HG03354 (cell line): ENCODE measurements around the gene GATB.

Experiments used
- ATAC-seq: cut with Tn5 transposase; IDR thresholded peaks from one replicate; pipeline ENCODE4 v1.9.1; 2021; ENCODE audit warnings: mild to moderate bottlenecking; ENCODE audit not compliant: unreplicated experiment, poor library complexity, severe bottlenecking

GATB gene

GRCh38 chr4:151786158-151786495 lies 25.3 kb upstream of the GATB start:
- no peak for ATAC-seq

- no peak for ATAC-seq
Observed at GRCh38 chr4:151785484-151786157, 24.8 kb upstream of the GATB start.

- no peak for ATAC-seq
Observed at GRCh38 chr4:151784706-151785105, 23.9 kb upstream of the GATB start.

GRCh38 chr4:151783867-151784266 lies 23.1 kb upstream of the GATB start:
- ATAC-seq, result no peak

- no peak for ATAC-seq
Observed at GRCh38 chr4:151782296-151782695, 21.5 kb upstream of the GATB start.

- ATAC-seq, result no peak
Observed at GRCh38 chr4:151781026-151781425, 20.2 kb upstream of the GATB start.

GRCh38 chr4:151777471-151777870 lies 16.7 kb upstream of the GATB start:
- ATAC-seq, result no peak

- no peak for ATAC-seq
Observed at GRCh38 chr4:151774324-151774723, 13.5 kb upstream of the GATB start.

GRCh38 chr4:151772274-151772673 lies 11.5 kb upstream of the GATB start:
- ATAC-seq, result no peak

- no peak for ATAC-seq
Observed at GRCh38 chr4:151771664-151772063, 10.9 kb upstream of the GATB start.

- ATAC-seq, result no peak
Observed at GRCh38 chr4:151770154-151770553, 9.3 kb upstream of the GATB start.

- ATAC-seq, result no peak
Observed at GRCh38 chr4:151768835-151769234, 8.0 kb upstream of the GATB start.

GRCh38 chr4:151766691-151767090 lies 5.9 kb upstream of the GATB start:
- no peak for ATAC-seq

- no peak for ATAC-seq
Observed at GRCh38 chr4:151760002-151760401, 805 bp downstream of the GATB start.

- no peak for ATAC-seq
Observed at GRCh38 chr4:151753056-151753455, 7.8 kb downstream of the GATB start.

GRCh38 chr4:151750156-151750555 lies 10.7 kb downstream of the GATB start:
- ATAC-seq, result no peak

- no peak for ATAC-seq
Observed at GRCh38 chr4:151745481-151746231, 15.2 kb downstream of the GATB start.

GRCh38 chr4:151744614-151745013 lies 16.2 kb downstream of the GATB start:
- no peak for ATAC-seq

- no peak for ATAC-seq
Observed at GRCh38 chr4:151743894-151744293, 16.9 kb downstream of the GATB start.

GRCh38 chr4:151743128-151743854 lies 17.5 kb downstream of the GATB start:
- ATAC-seq, result no peak
